Neural cell (in vitro differentiated cells): ENCODE measurements around the gene VENTX.

Source experiments
- EZH2 ChIP-seq: fragments of 200-600, 300-800 bp; shearing (Covaris generic), sonication (generic); IDR thresholded peaks from 2 replicates; pipeline ENCODE4 v1.6.1; 2014; ENCODE audit warnings: antibody characterized with exemption, low read length, borderline replicate concordance, mild to moderate bottlenecking; ENCODE audit not compliant: insufficient read depth, poor library complexity, severe bottlenecking
- TF ChIP-seq, protein P1 (sequence below): fragments of 450-650 bp; IDR thresholded peaks from 2 replicates; pipeline ENCODE4 v1.5.1; 2014; ENCODE audit warnings: antibody characterized with exemption, mild to moderate bottlenecking, moderate library complexity; ENCODE audit not compliant: poor library complexity, severe bottlenecking

DNA sequence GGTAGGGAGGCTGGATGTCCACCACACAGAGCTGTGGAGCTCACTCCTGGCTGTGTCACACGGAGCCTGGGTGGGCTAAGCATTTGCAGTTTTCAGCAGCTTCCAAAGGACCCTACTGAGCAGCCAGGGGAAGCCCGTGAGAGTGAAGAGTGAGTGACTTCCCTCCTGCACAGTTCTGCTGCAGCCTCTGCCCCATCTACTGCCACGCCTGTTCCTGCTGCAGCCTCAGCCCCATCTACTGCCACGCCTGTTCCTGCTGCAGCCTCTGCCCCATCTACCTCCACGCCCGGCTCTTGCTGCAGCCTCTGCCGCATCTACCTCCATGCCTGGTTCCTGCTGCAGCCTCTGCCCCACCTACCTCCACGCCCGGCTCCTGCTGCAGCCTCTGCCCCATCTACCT lies 26.8 kb downstream of the VENTX start:
- TF ChIP-seq, protein P1, sequence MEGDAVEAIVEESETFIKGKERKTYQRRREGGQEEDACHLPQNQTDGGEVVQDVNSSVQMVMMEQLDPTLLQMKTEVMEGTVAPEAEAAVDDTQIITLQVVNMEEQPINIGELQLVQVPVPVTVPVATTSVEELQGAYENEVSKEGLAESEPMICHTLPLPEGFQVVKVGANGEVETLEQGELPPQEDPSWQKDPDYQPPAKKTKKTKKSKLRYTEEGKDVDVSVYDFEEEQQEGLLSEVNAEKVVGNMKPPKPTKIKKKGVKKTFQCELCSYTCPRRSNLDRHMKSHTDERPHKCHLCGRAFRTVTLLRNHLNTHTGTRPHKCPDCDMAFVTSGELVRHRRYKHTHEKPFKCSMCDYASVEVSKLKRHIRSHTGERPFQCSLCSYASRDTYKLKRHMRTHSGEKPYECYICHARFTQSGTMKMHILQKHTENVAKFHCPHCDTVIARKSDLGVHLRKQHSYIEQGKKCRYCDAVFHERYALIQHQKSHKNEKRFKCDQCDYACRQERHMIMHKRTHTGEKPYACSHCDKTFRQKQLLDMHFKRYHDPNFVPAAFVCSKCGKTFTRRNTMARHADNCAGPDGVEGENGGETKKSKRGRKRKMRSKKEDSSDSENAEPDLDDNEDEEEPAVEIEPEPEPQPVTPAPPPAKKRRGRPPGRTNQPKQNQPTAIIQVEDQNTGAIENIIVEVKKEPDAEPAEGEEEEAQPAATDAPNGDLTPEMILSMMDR: no peak
- no peak for TF ChIP-seq EZH2
